ENCODE data around the gene TTC34. TPM values are rescaled to one million over a fixed set of nuclear protein-coding genes. Genes with fewer than 3 reads are reported as not detected.

Gene TTC34
- total and polyA plus RNA-seq, 4 donors = 0.10 to 1.6 (median 1.1) TPM

GRCh38 chr1:2837316-2837715, 35.8 kb upstream of the TTC34 start:
- Histone ChIP-seq H3K27me3 (ENCODE audit: control insufficient read depth, insufficient read depth, low read length) (peaks cover 2% of the 10 kb centered on the region), H3K36me3 (ENCODE audit: control insufficient read depth, insufficient read depth, low read length) (no peaks in the 10 kb centered on the region), H3K9me3 (ENCODE audit: control insufficient read depth, insufficient read depth, low read length) (no peaks in the 10 kb centered on the region), H3K27ac (ENCODE audit: low read depth, low read length) (no peak overlapping the region), H3K4me3 (ENCODE audit: low read depth, low read length) (no peak overlapping the region), H3K4me1 (ENCODE audit: control insufficient read depth, insufficient read depth, low read length) (peaks cover 9% of the 10 kb centered on the region)
- 80% methylated on average over 4 of the region's 11 CpGs for WGBS (ENCODE audit: insufficient coverage)
- no peak for DNase-seq (ENCODE audit: low read depth in 4 of 6, low spot score in 6 of 6)

GRCh38 chr1:2836333-2836970, 35.0 kb upstream of the TTC34 start:
- H3K27me3 ChIP-seq (ENCODE audit: control insufficient read depth, insufficient read depth, low read length) = peaks cover 2% of the 10 kb centered on the region
- no peak for DNase-seq (ENCODE audit: low read depth in 4 of 6, low spot score in 6 of 6)
- peaks cover 9% of the 10 kb centered on the region for H3K4me1 ChIP-seq (ENCODE audit: control insufficient read depth, insufficient read depth, low read length)
- H3K4me3 ChIP-seq (ENCODE audit: low read depth, low read length) = no peak overlapping the region
- H3K36me3 ChIP-seq (ENCODE audit: control insufficient read depth, insufficient read depth, low read length) = no peaks in the 10 kb centered on the region
- H3K9me3 ChIP-seq (ENCODE audit: control insufficient read depth, insufficient read depth, low read length) = no peaks in the 10 kb centered on the region
- WGBS (ENCODE audit: insufficient coverage) = 68% methylated on average over 11 of the region's 20 CpGs
- H3K27ac ChIP-seq (ENCODE audit: low read depth, low read length) = no peak overlapping the region

GRCh38 chr1:2835650-2836159, 34.2 kb upstream of the TTC34 start:
- Histone ChIP-seq H3K36me3 (ENCODE audit: control insufficient read depth, insufficient read depth, low read length) (no peaks in the 10 kb centered on the region), H3K27ac (ENCODE audit: low read depth, low read length) (no peak overlapping the region), H3K9me3 (ENCODE audit: control insufficient read depth, insufficient read depth, low read length) (no peaks in the 10 kb centered on the region), H3K4me3 (ENCODE audit: low read depth, low read length) (no peak overlapping the region), H3K27me3 (ENCODE audit: control insufficient read depth, insufficient read depth, low read length) (peaks cover 2% of the 10 kb centered on the region), H3K4me1 (ENCODE audit: control insufficient read depth, insufficient read depth, low read length) (peaks cover 9% of the 10 kb centered on the region)
- no peak for DNase-seq (ENCODE audit: low read depth in 4 of 6, low spot score in 6 of 6)
- WGBS (ENCODE audit: insufficient coverage) = 80% methylated on average over 8 of the region's 10 CpGs

- Histone ChIP-seq H3K9me3 (ENCODE audit: control insufficient read depth, insufficient read depth, low read length) (no peaks in the 10 kb centered on the region), H3K27ac (ENCODE audit: low read depth, low read length) (no peak overlapping the region), H3K4me1 (ENCODE audit: control insufficient read depth, insufficient read depth, low read length) (peaks cover 9% of the 10 kb centered on the region), H3K36me3 (ENCODE audit: control insufficient read depth, insufficient read depth, low read length) (no peaks in the 10 kb centered on the region), H3K4me3 (ENCODE audit: low read depth, low read length) (no peak overlapping the region), H3K27me3 (ENCODE audit: control insufficient read depth, insufficient read depth, low read length) (peaks cover 2% of the 10 kb centered on the region)
- DNase-seq (ENCODE audit: low read depth in 4 of 6, low spot score in 6 of 6) = no peak
- WGBS (ENCODE audit: insufficient coverage) = 95% methylated on average over 27 of the region's 27 CpGs
These were observed 33.5 kb upstream of the TTC34 start for GRCh38 chr1:2834741-2835564.

- no peaks in the 10 kb centered on the region for H3K9me3 ChIP-seq (ENCODE audit: control insufficient read depth, insufficient read depth, low read length)
- DNase-seq (ENCODE audit: low read depth in 4 of 6, low spot score in 6 of 6) = no peak
- no peaks in the 10 kb centered on the region for H3K36me3 ChIP-seq (ENCODE audit: control insufficient read depth, insufficient read depth, low read length)
- H3K27me3 ChIP-seq (ENCODE audit: control insufficient read depth, insufficient read depth, low read length) = peaks cover 2% of the 10 kb centered on the region
- H3K4me3 ChIP-seq (ENCODE audit: low read depth, low read length) = no peak overlapping the region
- H3K27ac ChIP-seq (ENCODE audit: low read depth, low read length) = no peak overlapping the region
- 85% methylated on average over 9 of the region's 15 CpGs for WGBS (ENCODE audit: insufficient coverage)
- H3K4me1 ChIP-seq (ENCODE audit: control insufficient read depth, insufficient read depth, low read length) = peaks cover 9% of the 10 kb centered on the region
These were observed 32.6 kb upstream of the TTC34 start for GRCh38 chr1:2834146-2834475.

- Histone ChIP-seq H3K27ac (ENCODE audit: low read depth, low read length) (no peak overlapping the region), H3K36me3 (ENCODE audit: control insufficient read depth, insufficient read depth, low read length) (no peaks in the 10 kb centered on the region), H3K4me1 (ENCODE audit: control insufficient read depth, insufficient read depth, low read length) (peaks cover 9% of the 10 kb centered on the region), H3K9me3 (ENCODE audit: control insufficient read depth, insufficient read depth, low read length) (no peaks in the 10 kb centered on the region), H3K27me3 (ENCODE audit: control insufficient read depth, insufficient read depth, low read length) (peaks cover 2% of the 10 kb centered on the region), H3K4me3 (ENCODE audit: low read depth, low read length) (no peak overlapping the region)
- WGBS (ENCODE audit: insufficient coverage) = 83% methylated on average over 14 of the region's 20 CpGs
- DNase-seq (ENCODE audit: low read depth in 4 of 6, low spot score in 6 of 6) = no peak
These were observed 32.1 kb upstream of the TTC34 start for GRCh38 chr1:2833454-2834145.

GRCh38 chr1:2832506-2833453, 31.3 kb upstream of the TTC34 start:
- no peak overlapping the region for H3K27ac ChIP-seq (ENCODE audit: low read depth, low read length)
- peaks cover 2% of the 10 kb centered on the region for H3K27me3 ChIP-seq (ENCODE audit: control insufficient read depth, insufficient read depth, low read length)
- 70% methylated on average over 23 of the region's 28 CpGs for WGBS (ENCODE audit: insufficient coverage)

GRCh38 chr1:2831596-2832212, 30.2 kb upstream of the TTC34 start:
- WGBS (ENCODE audit: insufficient coverage) = 84% methylated on average over 12 of the region's 12 CpGs
- H3K4me1 ChIP-seq (ENCODE audit: control insufficient read depth, insufficient read depth, low read length) = peaks cover 9% of the 10 kb centered on the region
- DNase-seq (ENCODE audit: low read depth in 4 of 6, low spot score in 6 of 6) = no peak
- H3K9me3 ChIP-seq (ENCODE audit: control insufficient read depth, insufficient read depth, low read length) = no peaks in the 10 kb centered on the region
- H3K27ac ChIP-seq (ENCODE audit: low read depth, low read length) = no peak overlapping the region
- H3K36me3 ChIP-seq (ENCODE audit: control insufficient read depth, insufficient read depth, low read length) = no peaks in the 10 kb centered on the region
- H3K27me3 ChIP-seq (ENCODE audit: control insufficient read depth, insufficient read depth, low read length) = peaks cover 2% of the 10 kb centered on the region
- no peak overlapping the region for H3K4me3 ChIP-seq (ENCODE audit: low read depth, low read length)

More at GRCh38 chr1:2832506-2833453, 31.3 kb upstream of the TTC34 start:
- Histone ChIP-seq H3K4me1 (ENCODE audit: control insufficient read depth, insufficient read depth, low read length) (peaks cover 9% of the 10 kb centered on the region), H3K4me3 (ENCODE audit: low read depth, low read length) (no peak overlapping the region), H3K9me3 (ENCODE audit: control insufficient read depth, insufficient read depth, low read length) (no peaks in the 10 kb centered on the region), H3K36me3 (ENCODE audit: control insufficient read depth, insufficient read depth, low read length) (no peaks in the 10 kb centered on the region)
- DNase-seq (ENCODE audit: low read depth in 4 of 6, low spot score in 6 of 6) = peak in 1 of 6 donors; percentile 26

Data from spinal cord (tissue), 10 donors.